Central memory CD4-positive, alpha-beta T cell (primary cell): ENCODE measurements around the gene UBB.

Source experiments
- DNase-seq: peaks from one replicate; pipeline ENCODE4 v3.0.0; 2022

UBB gene

GRCh38 chr17:16419074-16419928 is 38.4 kb downstream of the UBB start:
- no peak for DNase-seq

GRCh38 chr17:16419929-16420271 is 39.0 kb downstream of the UBB start:
- no peak for DNase-seq

GRCh38 chr17:16422416-16422815 is 41.5 kb downstream of the UBB start:
- no peak for DNase-seq

- no peak for DNase-seq
Measured at GRCh38 chr17:16423226-16423872, 42.5 kb downstream of the UBB start.

- no peak for DNase-seq
Measured at GRCh38 chr17:16425202-16425601, 44.3 kb downstream of the UBB start.

GRCh38 chr17:16425698-16426659 is 45.1 kb downstream of the UBB start:
- DNase-seq, result no peak

GRCh38 chr17:16427020-16427419 is 46.1 kb downstream of the UBB start:
- DNase-seq, result no peak

GRCh38 chr17:16428098-16428882 is 47.4 kb downstream of the UBB start:
- no peak for DNase-seq

- no peak for DNase-seq
Measured at GRCh38 chr17:16429083-16429482, 48.2 kb downstream of the UBB start.

GRCh38 chr17:16430650-16431049 is 49.8 kb downstream of the UBB start:
- DNase-seq, result no peak

- DNase-seq, result no peak
Measured at GRCh38 chr17:16432017-16432416, 51.1 kb downstream of the UBB start.
